ES-I3 (cell line): Measurements from ENCODE around the gene ERBB4.

ENCODE experiments used
- H3K36me3 ChIP-seq: 2 replicates; pipeline ENCODE4 v1.6.1; 2013; ENCODE audit warnings: mild to moderate bottlenecking, low read length, control low read depth, moderate library complexity; ENCODE audit not compliant: insufficient read depth
- H3K4me1 ChIP-seq: 2 replicates; pipeline ENCODE4 v1.6.1; 2013; ENCODE audit warnings: mild to moderate bottlenecking, control low read depth, low read length; ENCODE audit not compliant: insufficient read depth
- H3K9ac ChIP-seq: 2 replicates; pipeline ENCODE4 v1.6.1; 2013; ENCODE audit warnings: low read depth, mild to moderate bottlenecking, low read length, moderate library complexity
- H3K9me3 ChIP-seq: 2 replicates; pipeline ENCODE4 v1.6.1; 2013; ENCODE audit warnings: mild to moderate bottlenecking, low read length, moderate library complexity; ENCODE audit not compliant: control insufficient read depth, insufficient read depth

ERBB4 gene

GRCh38 chr2:211349031-211349430 is 1189.6 kb downstream of the ERBB4 start:
- Histone ChIP-seq H3K9ac (no peak overlapping the region), H3K4me1 (no peaks in the 10 kb centered on the region; the same call in 1 of the 2 replicates), H3K36me3 (no peaks in the 10 kb centered on the region), H3K9me3 (no peaks in the 10 kb centered on the region; the same call in 1 of the 2 replicates)

GRCh38 chr2:211347328-211347727 is 1191.3 kb downstream of the ERBB4 start:
- Histone ChIP-seq H3K9ac (no peak overlapping the region), H3K4me1 (no peaks in the 10 kb centered on the region; the same call in 1 of the 2 replicates), H3K36me3 (no peaks in the 10 kb centered on the region), H3K9me3 (no peaks in the 10 kb centered on the region; the same call in 1 of the 2 replicates)

DNA sequence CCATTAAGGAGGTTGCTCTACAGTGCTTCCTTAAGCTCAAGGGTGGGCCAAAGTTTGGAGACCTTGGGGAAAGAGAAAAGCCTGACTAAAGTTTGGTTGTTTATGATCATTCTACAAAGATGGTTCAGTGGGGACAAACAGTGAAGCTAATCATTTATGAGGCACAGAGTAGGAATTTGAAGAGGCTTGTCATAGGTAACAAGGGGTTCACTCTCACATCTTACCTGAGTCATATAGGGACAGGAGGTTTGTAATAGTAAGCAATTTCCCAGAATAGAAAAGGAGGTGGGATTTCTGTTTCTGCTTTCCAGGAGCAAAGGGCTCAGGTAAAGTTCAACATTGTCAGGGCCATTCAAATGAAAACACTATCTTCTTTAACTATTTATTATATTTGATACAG is 1194.3 kb downstream of the ERBB4 start:
- H3K9me3 ChIP-seq: no peaks in the 10 kb centered on the region; the same call in 1 of the 2 replicates
- no peaks in the 10 kb centered on the region; the same call in 1 of the 2 replicates for H3K4me1 ChIP-seq
- no peak overlapping the region for H3K9ac ChIP-seq
- no peaks in the 10 kb centered on the region for H3K36me3 ChIP-seq

DNA sequence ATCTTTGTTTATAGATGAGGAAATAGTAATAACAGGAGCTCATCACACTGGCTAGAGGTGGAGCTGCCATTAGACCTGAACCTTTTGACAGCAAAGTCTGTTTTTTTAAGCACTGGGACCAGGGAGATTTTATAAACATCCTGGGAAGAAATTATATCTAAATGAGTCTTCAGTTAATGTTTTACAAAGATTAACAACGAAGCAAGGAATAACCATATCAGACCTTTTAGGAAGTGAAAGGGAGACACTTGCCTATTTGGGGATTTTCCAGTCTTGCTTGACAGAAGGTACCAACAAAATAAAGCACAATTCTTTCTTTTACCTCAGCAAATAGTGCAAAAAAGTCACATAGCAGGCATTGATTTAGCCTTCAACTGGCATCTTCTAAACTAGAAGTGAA is 1205.2 kb downstream of the ERBB4 start:
- Histone ChIP-seq H3K9ac (no peak overlapping the region), H3K4me1 (peaks cover 29% of the 10 kb centered on the region), H3K9me3 (0 out of 2 replicates have a peak, but pooled peaks cover 3% of the 10 kb centered on the region), H3K36me3 (no peaks in the 10 kb centered on the region; the same call in 1 of the 2 replicates)

DNA sequence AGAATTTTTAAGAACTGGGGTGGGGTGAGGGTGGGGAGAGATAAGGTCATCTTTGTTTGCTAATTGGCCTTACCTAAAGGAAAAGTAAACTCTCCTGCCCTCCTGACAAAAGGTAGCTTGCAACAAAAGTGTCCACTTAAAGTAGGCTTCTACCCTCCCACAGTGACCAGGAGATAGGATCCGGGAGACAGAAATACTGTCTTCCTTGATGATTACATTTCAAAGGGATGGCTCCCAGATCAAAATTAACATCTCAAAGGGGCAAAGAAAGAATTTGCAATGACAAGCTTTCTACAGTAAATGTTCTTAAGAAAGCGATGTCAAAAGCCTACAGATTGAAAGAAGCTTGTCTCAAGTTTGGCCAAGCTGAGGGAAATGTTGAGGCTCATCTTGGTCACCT is 1206.9 kb downstream of the ERBB4 start:
- Histone ChIP-seq H3K9me3 (0 out of 2 replicates have a peak, but pooled peaks cover 3% of the 10 kb centered on the region), H3K36me3 (no peaks in the 10 kb centered on the region; the same call in 1 of the 2 replicates), H3K4me1 (peaks cover 29% of the 10 kb centered on the region), H3K9ac (no peak overlapping the region)

DNA sequence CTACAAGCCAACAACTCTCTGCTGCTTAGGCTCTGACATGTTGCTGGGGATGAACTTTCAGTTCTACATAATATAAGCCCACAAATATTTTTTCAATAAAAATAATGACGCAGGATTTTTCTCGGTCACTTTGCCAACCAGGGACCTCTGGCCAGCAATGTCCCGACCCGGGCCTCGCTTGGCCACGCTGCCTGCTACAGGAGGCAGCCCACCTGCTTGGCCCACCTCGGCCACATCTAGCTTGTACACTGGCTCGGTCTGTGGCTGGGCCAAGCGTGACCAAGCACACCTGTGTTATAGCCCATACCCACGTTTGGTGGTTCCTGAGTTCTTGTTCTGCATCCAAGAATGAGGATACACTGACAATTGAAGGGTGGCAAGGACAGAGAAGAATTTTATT is 1208.7 kb downstream of the ERBB4 start:
- no peaks in the 10 kb centered on the region for H3K9me3 ChIP-seq
- peaks cover 29% of the 10 kb centered on the region for H3K4me1 ChIP-seq
- H3K36me3 ChIP-seq: no peaks in the 10 kb centered on the region
- H3K9ac ChIP-seq: no peak overlapping the region

DNA sequence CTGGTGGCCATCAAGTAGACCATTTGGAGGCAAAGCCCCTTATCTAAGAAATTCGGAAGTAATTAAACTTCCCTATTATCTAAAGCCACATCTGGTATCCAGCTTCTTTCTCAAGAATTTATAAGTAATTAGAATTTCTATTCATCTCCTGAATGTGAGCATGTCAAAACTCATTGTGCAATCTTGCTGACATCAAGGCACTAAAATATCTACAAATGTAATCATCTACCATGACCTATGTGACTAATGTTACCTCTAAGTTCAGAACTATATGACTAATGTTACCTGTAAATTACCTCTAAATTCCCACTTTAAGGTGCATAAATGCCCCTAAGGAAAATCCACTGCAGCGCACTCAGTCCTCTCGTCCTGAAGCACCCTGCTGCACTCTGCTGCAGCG is 1209.2 kb downstream of the ERBB4 start:
- H3K4me1 ChIP-seq: peaks cover 29% of the 10 kb centered on the region
- H3K9ac ChIP-seq: no peak overlapping the region
- no peaks in the 10 kb centered on the region for H3K36me3 ChIP-seq
- H3K9me3 ChIP-seq: no peaks in the 10 kb centered on the region

GRCh38 chr2:211328126-211328525 is 1210.5 kb downstream of the ERBB4 start:
- no peaks in the 10 kb centered on the region for H3K36me3 ChIP-seq
- H3K9ac ChIP-seq: no peak overlapping the region
- peaks cover 20% of the 10 kb centered on the region for H3K4me1 ChIP-seq
- H3K9me3 ChIP-seq: no peaks in the 10 kb centered on the region
